WTC11 (cell line): ENCODE measurements around the gene PSMD13.

Source experiments
- ATF1 ChIP-seq: sonication (generic); formaldehyde crosslinking; IDR thresholded peaks from 2 replicates; pipeline ENCODE4 v1.8.1; 2023; ENCODE audit warnings: mild to moderate bottlenecking, moderate library complexity, missing genetic modification reagents
- CBFB ChIP-seq: sonication (generic); formaldehyde crosslinking; IDR thresholded peaks from 2 replicates; pipeline ENCODE4 v1.8.1; 2022; ENCODE audit warnings: mild to moderate bottlenecking, low read depth, missing genetic modification reagents
- ETV6 ChIP-seq: sonication (generic); formaldehyde crosslinking; IDR thresholded peaks from 2 replicates; pipeline ENCODE4 v1.8.1; 2022; ENCODE audit warnings: mild to moderate bottlenecking, missing genetic modification reagents
- KAT7 ChIP-seq: sonication (generic); formaldehyde crosslinking; IDR thresholded peaks from 2 replicates; pipeline ENCODE4 v1.8.1; 2023; ENCODE audit warnings: missing genetic modification reagents, mild to moderate bottlenecking, borderline replicate concordance
- SMAD3 ChIP-seq: sonication (generic); formaldehyde crosslinking; IDR thresholded peaks from 2 replicates; pipeline ENCODE4 v1.8.0; 2022; ENCODE audit warnings: missing genetic modification reagents, mild to moderate bottlenecking, borderline replicate concordance
- TF ChIP-seq, protein P1 (sequence below): fragments of 200-600 bp; IDR thresholded peaks from 2 replicates; pipeline ENCODE4 v1.8.0; 2022; ENCODE audit warnings: antibody characterized with exemption
- TF ChIP-seq, protein P2 (sequence below): sonication (generic); formaldehyde crosslinking; IDR thresholded peaks from 2 replicates; pipeline ENCODE4 v1.8.0; 2022; ENCODE audit warnings: missing genetic modification reagents

DNA sequence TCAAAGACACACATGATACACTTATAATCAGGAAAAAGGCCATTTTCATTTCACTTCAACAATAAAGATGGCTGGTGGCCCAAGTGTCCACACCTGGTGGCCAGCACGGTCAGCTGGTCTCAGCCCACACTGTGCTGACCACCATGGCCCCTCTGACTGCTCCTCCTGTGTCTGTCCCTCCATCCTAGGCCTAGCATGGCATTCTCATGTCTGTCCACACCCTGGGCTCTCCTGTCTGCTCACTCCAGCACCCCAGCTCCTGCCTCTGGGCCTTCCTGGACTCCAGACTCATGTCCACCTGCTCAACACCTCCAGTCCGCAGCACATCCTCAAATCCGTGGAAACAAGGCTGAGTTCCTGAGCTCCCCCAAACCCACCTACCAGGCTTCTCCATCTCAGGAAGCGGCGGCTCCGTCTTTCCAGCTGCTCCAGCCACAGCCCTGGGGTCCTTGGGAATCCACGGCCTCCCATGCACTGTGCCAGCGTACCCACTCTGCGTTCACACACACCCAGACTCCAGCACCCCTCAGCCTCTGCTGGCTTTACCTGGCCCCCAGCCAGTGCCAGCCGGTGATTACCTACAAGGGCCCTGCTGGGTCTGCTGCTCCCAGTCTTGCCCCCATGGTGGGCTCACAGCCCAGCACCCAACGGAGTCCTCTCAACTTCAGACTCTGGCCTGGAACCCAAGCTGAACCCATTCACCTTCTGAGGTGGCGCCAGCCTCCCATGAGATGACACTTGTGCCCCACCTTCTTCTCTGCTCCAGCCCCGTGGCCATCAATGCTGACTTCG is 14.6 kb upstream of the PSMD13 start:
- TF ChIP-seq CBFB (CRISPR knock-in tag): no peak
- TF ChIP-seq, protein P1, sequence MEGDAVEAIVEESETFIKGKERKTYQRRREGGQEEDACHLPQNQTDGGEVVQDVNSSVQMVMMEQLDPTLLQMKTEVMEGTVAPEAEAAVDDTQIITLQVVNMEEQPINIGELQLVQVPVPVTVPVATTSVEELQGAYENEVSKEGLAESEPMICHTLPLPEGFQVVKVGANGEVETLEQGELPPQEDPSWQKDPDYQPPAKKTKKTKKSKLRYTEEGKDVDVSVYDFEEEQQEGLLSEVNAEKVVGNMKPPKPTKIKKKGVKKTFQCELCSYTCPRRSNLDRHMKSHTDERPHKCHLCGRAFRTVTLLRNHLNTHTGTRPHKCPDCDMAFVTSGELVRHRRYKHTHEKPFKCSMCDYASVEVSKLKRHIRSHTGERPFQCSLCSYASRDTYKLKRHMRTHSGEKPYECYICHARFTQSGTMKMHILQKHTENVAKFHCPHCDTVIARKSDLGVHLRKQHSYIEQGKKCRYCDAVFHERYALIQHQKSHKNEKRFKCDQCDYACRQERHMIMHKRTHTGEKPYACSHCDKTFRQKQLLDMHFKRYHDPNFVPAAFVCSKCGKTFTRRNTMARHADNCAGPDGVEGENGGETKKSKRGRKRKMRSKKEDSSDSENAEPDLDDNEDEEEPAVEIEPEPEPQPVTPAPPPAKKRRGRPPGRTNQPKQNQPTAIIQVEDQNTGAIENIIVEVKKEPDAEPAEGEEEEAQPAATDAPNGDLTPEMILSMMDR: no peak
- TF ChIP-seq KAT7: no peak
- TF ChIP-seq SMAD3 (CRISPR knock-in tag): no peak
- TF ChIP-seq ETV6 (CRISPR knock-in tag): no peak
- TF ChIP-seq, protein P2, sequence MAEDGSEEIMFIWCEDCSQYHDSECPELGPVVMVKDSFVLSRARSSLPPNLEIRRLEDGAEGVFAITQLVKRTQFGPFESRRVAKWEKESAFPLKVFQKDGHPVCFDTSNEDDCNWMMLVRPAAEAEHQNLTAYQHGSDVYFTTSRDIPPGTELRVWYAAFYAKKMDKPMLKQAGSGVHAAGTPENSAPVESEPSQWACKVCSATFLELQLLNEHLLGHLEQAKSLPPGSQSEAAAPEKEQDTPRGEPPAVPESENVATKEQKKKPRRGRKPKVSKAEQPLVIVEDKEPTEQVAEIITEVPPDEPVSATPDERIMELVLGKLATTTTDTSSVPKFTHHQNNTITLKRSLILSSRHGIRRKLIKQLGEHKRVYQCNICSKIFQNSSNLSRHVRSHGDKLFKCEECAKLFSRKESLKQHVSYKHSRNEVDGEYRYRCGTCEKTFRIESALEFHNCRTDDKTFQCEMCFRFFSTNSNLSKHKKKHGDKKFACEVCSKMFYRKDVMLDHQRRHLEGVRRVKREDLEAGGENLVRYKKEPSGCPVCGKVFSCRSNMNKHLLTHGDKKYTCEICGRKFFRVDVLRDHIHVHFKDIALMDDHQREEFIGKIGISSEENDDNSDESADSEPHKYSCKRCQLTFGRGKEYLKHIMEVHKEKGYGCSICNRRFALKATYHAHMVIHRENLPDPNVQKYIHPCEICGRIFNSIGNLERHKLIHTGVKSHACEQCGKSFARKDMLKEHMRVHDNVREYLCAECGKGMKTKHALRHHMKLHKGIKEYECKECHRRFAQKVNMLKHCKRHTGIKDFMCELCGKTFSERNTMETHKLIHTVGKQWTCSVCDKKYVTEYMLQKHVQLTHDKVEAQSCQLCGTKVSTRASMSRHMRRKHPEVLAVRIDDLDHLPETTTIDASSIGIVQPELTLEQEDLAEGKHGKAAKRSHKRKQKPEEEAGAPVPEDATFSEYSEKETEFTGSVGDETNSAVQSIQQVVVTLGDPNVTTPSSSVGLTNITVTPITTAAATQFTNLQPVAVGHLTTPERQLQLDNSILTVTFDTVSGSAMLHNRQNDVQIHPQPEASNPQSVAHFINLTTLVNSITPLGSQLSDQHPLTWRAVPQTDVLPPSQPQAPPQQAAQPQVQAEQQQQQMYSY (CRISPR knock-in tag): no peak
- TF ChIP-seq ATF1 (CRISPR knock-in tag): no peak
